WERI-Rb-1 (cell line): ENCODE data around the gene ARHGEF2.

Experiments used
- DNase-seq: peaks from one replicate; pipeline ENCODE4 v3.0.0-alpha.2; 2020
- H3K27ac ChIP-seq: fragments of 250-450 bp; sonication (Bioruptor Pico); 2 replicates; pipeline ENCODE4 v1.5.1; 2020; ENCODE audit warnings: mild to moderate bottlenecking, moderate library complexity
- H3K27me3 ChIP-seq: fragments of 250-450 bp; sonication (Bioruptor Pico); 2 replicates; pipeline ENCODE4 v1.5.1; 2021; ENCODE audit warnings: mild to moderate bottlenecking, low read depth, moderate library complexity; ENCODE audit not compliant: insufficient read depth, severe bottlenecking
- H3K36me3 ChIP-seq: fragments of 250-450 bp; sonication (Bioruptor Pico); 2 replicates; pipeline ENCODE4 v1.5.1; 2020; ENCODE audit warnings: mild to moderate bottlenecking, moderate library complexity
- H3K4me3 ChIP-seq: 2 replicates; pipeline ENCODE4 v1.5.1; 2011; ENCODE audit warnings: low read depth, mild to moderate bottlenecking, control low read depth, low read length
- H3K9me3 ChIP-seq: fragments of 250-450 bp; sonication (Bioruptor Pico); 2 replicates; pipeline ENCODE4 v1.5.1; 2021; ENCODE audit warnings: mild to moderate bottlenecking, moderate library complexity; ENCODE audit not compliant: severe bottlenecking
- CTCF ChIP-seq: IDR thresholded peaks from 2 replicates; pipeline ENCODE4 v1.5.1; 2011; ENCODE audit warnings: low read depth, mild to moderate bottlenecking, control low read depth, inconsistent platforms, low read length

The ARHGEF2 gene

GRCh38 chr1:155976062-155976912 lies 2.1 kb downstream of the ARHGEF2 start:
- Histone ChIP-seq H3K27ac (peak overlapping the region; percentile 97), H3K9me3 (no peaks in the 10 kb centered on the region), H3K27me3 (no peaks in the 10 kb centered on the region), H3K36me3 (peaks cover 28% of the 10 kb centered on the region), H3K4me3 (peak overlapping the region; percentile 86)
- peak; percentile 80 for DNase-seq
- TF ChIP-seq CTCF = no peak

GRCh38 chr1:155975375-155976061 lies 2.8 kb downstream of the ARHGEF2 start:
- TF ChIP-seq CTCF = no peak
- Histone ChIP-seq H3K4me3 (peak overlapping the region; percentile 86), H3K36me3 (peaks cover 33% of the 10 kb centered on the region), H3K27ac (peak overlapping the region; percentile 97), H3K27me3 (no peaks in the 10 kb centered on the region), H3K9me3 (no peaks in the 10 kb centered on the region)
- no peak for DNase-seq

- 0 out of 2 replicates have a peak, but pooled peaks have one; percentile 16 for TF ChIP-seq CTCF
- DNase-seq = no peak
- H3K36me3 ChIP-seq = peaks cover 41% of the 10 kb centered on the region
- no peak overlapping the region for H3K4me3 ChIP-seq
- H3K9me3 ChIP-seq = no peaks in the 10 kb centered on the region
- H3K27me3 ChIP-seq = no peaks in the 10 kb centered on the region
- H3K27ac ChIP-seq = peak overlapping the region; percentile 97
Observed at GRCh38 chr1:155974208-155975115, 3.9 kb downstream of the ARHGEF2 start.

- Histone ChIP-seq H3K4me3 (no peak overlapping the region), H3K27me3 (no peaks in the 10 kb centered on the region), H3K36me3 (peaks cover 49% of the 10 kb centered on the region), H3K27ac (no peak overlapping the region), H3K9me3 (no peaks in the 10 kb centered on the region)
- no peak for DNase-seq
- TF ChIP-seq CTCF = no peak
Observed at GRCh38 chr1:155973723-155974122, 4.6 kb downstream of the ARHGEF2 start.

GRCh38 chr1:155971910-155972809 lies 6.2 kb downstream of the ARHGEF2 start:
- no peak for TF ChIP-seq CTCF
- Histone ChIP-seq H3K36me3 (peaks cover 60% of the 10 kb centered on the region), H3K27ac (peak overlapping the region; percentile 95), H3K9me3 (no peaks in the 10 kb centered on the region), H3K4me3 (no peak overlapping the region), H3K27me3 (no peaks in the 10 kb centered on the region)
- no peak for DNase-seq
